GM19452 (cell line): ENCODE data around the gene CEACAM8.
"Not testable (repeated sequence)": the region's sequence is repeated elsewhere in the genome, so short reads cannot be mapped to it uniquely, and the experiment has no call there.

Experiments
- ATAC-seq: cut with Tn5 transposase; IDR thresholded peaks from one replicate; pipeline ENCODE4 v1.9.1; 2021; ENCODE audit not compliant: unreplicated experiment

CEACAM8 gene

GRCh38 chr19:42546831-42547500, 47.8 kb downstream of the CEACAM8 start:
- ATAC-seq, result no peak

- ATAC-seq, result no peak
These were observed 50.6 kb downstream of the CEACAM8 start for GRCh38 chr19:42544146-42544545.

- no peak for ATAC-seq
These were observed 51.9 kb downstream of the CEACAM8 start for GRCh38 chr19:42542791-42543190.

- no peak for ATAC-seq
These were observed 54.6 kb downstream of the CEACAM8 start for GRCh38 chr19:42540071-42540553.

GRCh38 chr19:42538841-42539709, 55.6 kb downstream of the CEACAM8 start:
- no peak for ATAC-seq

- not testable (repeated sequence) for ATAC-seq
These were observed 59.4 kb downstream of the CEACAM8 start for GRCh38 chr19:42535276-42535675.

- ATAC-seq, result no peak
These were observed 60.3 kb downstream of the CEACAM8 start for GRCh38 chr19:42534391-42534790.

GRCh38 chr19:42532891-42533290, 61.8 kb downstream of the CEACAM8 start:
- ATAC-seq, result no peak

GRCh38 chr19:42531313-42531712, 63.4 kb downstream of the CEACAM8 start:
- ATAC-seq, result no peak
